Loucy (cell line): Measurements from ENCODE around the gene ZNF611.
"Not testable (repeated sequence)": the region's sequence is repeated elsewhere in the genome, so short reads cannot be mapped to it uniquely, and the experiment has no call there.

Experiments
- H2AFZ ChIP-seq: fragments of 200-600 bp; sonication (generic); 2 replicates; pipeline ENCODE4 v1.6.0; 2016; ENCODE audit warnings: antibody characterized with exemption, mild to moderate bottlenecking, low read length, moderate library complexity
- H3F3A ChIP-seq: fragments of 200-600 bp; 2 replicates; pipeline ENCODE4 v1.6.0; 2016; ENCODE audit warnings: antibody characterized with exemption, low read depth, mild to moderate bottlenecking
- H3K27me3 ChIP-seq: fragments of 200-600 bp; sonication (generic); 2 replicates; pipeline ENCODE4 v1.6.1; 2014; ENCODE audit warnings: low read length, mild to moderate bottlenecking; ENCODE audit not compliant: insufficient read depth, poor library complexity, severe bottlenecking
- H3K36me3 ChIP-seq: fragments of 200-600 bp; sonication (generic); 2 replicates; pipeline ENCODE4 v1.6.1; 2016; ENCODE audit warnings: low read length; ENCODE audit not compliant: insufficient read depth
- H3K4me1 ChIP-seq: fragments of 200-600 bp; sonication (generic); 2 replicates; pipeline ENCODE4 v1.5.1; 2014; ENCODE audit warnings: low read length, mild to moderate bottlenecking; ENCODE audit not compliant: insufficient read depth, poor library complexity, severe bottlenecking
- H3K4me2 ChIP-seq: fragments of 200-600 bp; sonication (generic); 2 replicates; pipeline ENCODE4 v1.6.0; 2014; ENCODE audit warnings: antibody characterized with exemption, low read length, low read depth, mild to moderate bottlenecking; ENCODE audit not compliant: poor library complexity, severe bottlenecking
- H3K4me3 ChIP-seq: fragments of 200-600 bp; sonication (generic); 2 replicates; pipeline ENCODE4 v1.5.1; 2014; ENCODE audit warnings: low read length, mild to moderate bottlenecking, mixed read lengths; ENCODE audit not compliant: poor library complexity, severe bottlenecking
- H3K79me2 ChIP-seq: fragments of 200-600 bp; sonication (generic); 2 replicates; pipeline ENCODE4 v1.6.1; 2014; ENCODE audit warnings: low read length; ENCODE audit not compliant: insufficient read depth
- H3K9ac ChIP-seq: fragments of 200-600 bp; sonication (generic); 2 replicates; pipeline ENCODE4 v1.6.0; 2014; ENCODE audit warnings: mild to moderate bottlenecking, low read depth, low read length, moderate library complexity; ENCODE audit not compliant: poor library complexity, severe bottlenecking
- H3K9me2 ChIP-seq: fragments of 200-600 bp; sonication (generic); replicated peaks from 2 replicates; pipeline ENCODE4 v1.6.1; 2016; ENCODE audit warnings: low read depth, low read length, mixed read lengths
- H3K9me3 ChIP-seq: fragments of 200-600 bp; sonication (generic); 2 replicates; pipeline ENCODE4 v1.6.1; 2014; ENCODE audit warnings: mild to moderate bottlenecking, antibody characterized with exemption, low read length, low read depth; ENCODE audit not compliant: insufficient read depth
- H4K20me1 ChIP-seq: fragments of 200-600 bp; sonication (generic); 2 replicates; pipeline ENCODE4 v1.6.0; 2014; ENCODE audit warnings: antibody characterized with exemption, low read length, mild to moderate bottlenecking; ENCODE audit not compliant: insufficient read depth, poor library complexity, severe bottlenecking
- EZH2phosphoT487 ChIP-seq: fragments of 200-600 bp; IDR thresholded peaks from 2 replicates; pipeline ENCODE4 v1.6.1; 2018; ENCODE audit warnings: antibody characterized with exemption, mild to moderate bottlenecking, moderate library complexity, borderline replicate concordance
- TF ChIP-seq, protein P1 (sequence below): fragments of 200-600 bp; sonication (generic); conservative IDR thresholded peaks from 2 replicates; pipeline ENCODE4 v1.5.1; 2014; ENCODE audit warnings: mild to moderate bottlenecking, antibody characterized with exemption, low read length

ZNF611 gene

DNA sequence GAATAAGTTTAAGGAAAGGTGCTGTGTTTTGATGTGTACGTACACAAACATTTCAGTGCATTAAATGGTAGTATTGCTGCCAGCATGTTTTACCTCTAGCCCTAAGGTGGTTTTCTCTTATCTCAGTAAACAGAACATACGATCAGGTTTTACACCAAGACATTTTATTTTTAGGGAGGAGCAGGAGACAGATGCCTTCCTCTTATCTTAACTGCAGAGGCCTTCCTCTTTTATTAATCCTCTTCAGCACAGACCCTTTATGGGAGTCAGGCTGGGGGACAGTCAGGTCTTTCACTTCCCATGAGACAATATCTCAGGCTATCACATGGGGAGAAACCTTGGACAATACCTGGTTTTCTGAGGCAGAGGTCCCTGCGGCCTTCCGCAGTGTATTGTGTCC, 14.9 kb upstream of the ZNF611 start:
- H3K4me2 ChIP-seq, result peak overlapping the region; percentile 41
- no peaks in the 10 kb centered on the region for H3K79me2 ChIP-seq
- no peaks in the 10 kb centered on the region for H3K36me3 ChIP-seq
- TF ChIP-seq, protein P1, sequence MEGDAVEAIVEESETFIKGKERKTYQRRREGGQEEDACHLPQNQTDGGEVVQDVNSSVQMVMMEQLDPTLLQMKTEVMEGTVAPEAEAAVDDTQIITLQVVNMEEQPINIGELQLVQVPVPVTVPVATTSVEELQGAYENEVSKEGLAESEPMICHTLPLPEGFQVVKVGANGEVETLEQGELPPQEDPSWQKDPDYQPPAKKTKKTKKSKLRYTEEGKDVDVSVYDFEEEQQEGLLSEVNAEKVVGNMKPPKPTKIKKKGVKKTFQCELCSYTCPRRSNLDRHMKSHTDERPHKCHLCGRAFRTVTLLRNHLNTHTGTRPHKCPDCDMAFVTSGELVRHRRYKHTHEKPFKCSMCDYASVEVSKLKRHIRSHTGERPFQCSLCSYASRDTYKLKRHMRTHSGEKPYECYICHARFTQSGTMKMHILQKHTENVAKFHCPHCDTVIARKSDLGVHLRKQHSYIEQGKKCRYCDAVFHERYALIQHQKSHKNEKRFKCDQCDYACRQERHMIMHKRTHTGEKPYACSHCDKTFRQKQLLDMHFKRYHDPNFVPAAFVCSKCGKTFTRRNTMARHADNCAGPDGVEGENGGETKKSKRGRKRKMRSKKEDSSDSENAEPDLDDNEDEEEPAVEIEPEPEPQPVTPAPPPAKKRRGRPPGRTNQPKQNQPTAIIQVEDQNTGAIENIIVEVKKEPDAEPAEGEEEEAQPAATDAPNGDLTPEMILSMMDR, result no peak
- H3F3A ChIP-seq, result no peaks in the 10 kb centered on the region
- peaks cover 16% of the 10 kb centered on the region for H3K4me1 ChIP-seq
- no peaks in the 10 kb centered on the region for H3K9me3 ChIP-seq
- H3K27me3 ChIP-seq, result no peaks in the 10 kb centered on the region
- H3K9me2 ChIP-seq, result no peaks in the 10 kb centered on the region
- H3K4me3 ChIP-seq, result no peak overlapping the region
- H4K20me1 ChIP-seq, result no peaks in the 10 kb centered on the region
- no peak overlapping the region for H3K9ac ChIP-seq
- 0 out of 2 replicates have a peak overlapping the region, but pooled peaks have one; percentile 45 for H2AFZ ChIP-seq

GRCh38 chr19:52748336-52748950, 13.6 kb upstream of the ZNF611 start:
- Histone ChIP-seq H3F3A (no peaks in the 10 kb centered on the region), H3K9me2 (no peaks in the 10 kb centered on the region), H2AFZ (no peak overlapping the region), H3K79me2 (no peaks in the 10 kb centered on the region), H3K36me3 (no peaks in the 10 kb centered on the region), H3K9me3 (no peaks in the 10 kb centered on the region), H3K4me2 (no peak overlapping the region), H3K27me3 (no peaks in the 10 kb centered on the region), H4K20me1 (no peaks in the 10 kb centered on the region), H3K9ac (no peak overlapping the region), H3K4me3 (no peak overlapping the region), H3K4me1 (peaks cover 16% of the 10 kb centered on the region)
- TF ChIP-seq, protein P1, result peak; percentile 46
- no peak for TF ChIP-seq EZH2phosphoT487

DNA sequence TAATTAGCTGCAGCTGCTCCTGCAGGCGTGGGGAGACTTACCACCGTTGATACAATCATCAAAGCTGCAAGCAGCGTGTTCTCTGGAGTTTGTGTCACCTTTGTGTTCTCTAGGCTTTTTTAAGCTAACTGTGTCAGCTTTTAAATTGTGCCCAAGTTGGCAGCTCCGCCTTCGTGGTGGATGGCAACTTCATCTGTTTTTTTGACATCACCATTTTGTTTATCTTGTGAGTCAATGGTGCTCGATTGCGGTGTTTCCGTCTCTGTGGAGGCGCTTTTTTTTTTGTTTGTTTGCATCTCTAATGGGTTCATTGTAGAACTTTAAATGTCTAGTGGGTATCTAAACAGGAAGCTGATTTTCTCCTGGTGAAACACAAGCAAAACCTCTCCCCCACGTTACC, 11.1 kb upstream of the ZNF611 start:
- not testable (repeated sequence) for H4K20me1 ChIP-seq, H3K9ac ChIP-seq, H3K4me2 ChIP-seq, H3K79me2 ChIP-seq, H3K9me2 ChIP-seq, H3K27me3 ChIP-seq, H2AFZ ChIP-seq, H3K9me3 ChIP-seq, H3F3A ChIP-seq, H3K36me3 ChIP-seq, H3K4me3 ChIP-seq
- H3K4me1 ChIP-seq, result peaks cover 21% of the 10 kb centered on the region

GRCh38 chr19:52743091-52743490, 8.2 kb upstream of the ZNF611 start:
- Histone ChIP-seq H3K9me2 (no peaks in the 10 kb centered on the region), H3K4me3 (no peak overlapping the region), H3K27me3 (no peaks in the 10 kb centered on the region), H3K9ac (no peak overlapping the region), H3K4me1 (peaks cover 5% of the 10 kb centered on the region), H4K20me1 (no peaks in the 10 kb centered on the region), H3K9me3 (no peaks in the 10 kb centered on the region), H3K36me3 (no peaks in the 10 kb centered on the region), H3K79me2 (no peaks in the 10 kb centered on the region), H3K4me2 (no peak overlapping the region), H2AFZ (no peak overlapping the region), H3F3A (no peaks in the 10 kb centered on the region)
- TF ChIP-seq, protein P1, result no peak
- no peak for TF ChIP-seq EZH2phosphoT487
